HFFc6 (cell line): Measurements from ENCODE around the gene NELFB. TPM values are rescaled to one million over a fixed set of nuclear protein-coding genes. Genes with fewer than 3 reads are reported as not detected.
A peak's percentile ranks its signal among the peaks of the same experiment; 100 is the strongest.

Source experiments
- DNase-seq: peaks from one replicate; pipeline ENCODE4 v3.0.0-alpha.2; 2018
- H3K27ac Mint-ChIP-seq: 2 replicates; pipeline ENCODE4 v1.8.0; 2020; ENCODE audit warnings: mild to moderate bottlenecking, mixed read lengths
- H3K27me3 Mint-ChIP-seq: 2 replicates; pipeline ENCODE4 v1.8.0; 2021; ENCODE audit warnings: mild to moderate bottlenecking, moderate library complexity, mixed read lengths; ENCODE audit not compliant: insufficient read depth
- H3K36me3 Mint-ChIP-seq: 2 replicates; pipeline ENCODE4 v1.8.0; 2021; ENCODE audit warnings: low read depth, mixed read lengths
- H3K4me1 Mint-ChIP-seq: 2 replicates; pipeline ENCODE4 v1.8.0; 2020; ENCODE audit warnings: low read depth, mixed read lengths
- H3K4me3 Mint-ChIP-seq: 2 replicates; pipeline ENCODE4 v1.8.0; 2020; ENCODE audit warnings: mild to moderate bottlenecking, moderate library complexity, mixed read lengths
- H3K9me3 Mint-ChIP-seq: 2 replicates; pipeline ENCODE4 v1.8.0; 2020; ENCODE audit warnings: mild to moderate bottlenecking, mixed read lengths
- total RNA-seq, 6 experiments: library from RNA; stranded (reverse); fragmentation: NEBNext Ultra II Directional; extraction: Animal tissue kit (Norgen Biotek cat#: 25700); gene quantifications; 2 replicates in 1 of 6; 3 replicates in 5 of 6; pipeline ENCODE4 v1.2.3, GENCODE V29; 2021
- TF ChIP-seq, protein P1 (sequence below): fragments of 200-600 bp; sonication (generic); IDR thresholded peaks from 2 replicates; pipeline ENCODE4 v1.5.0; 2021; ENCODE audit warnings: antibody characterized with exemption, mild to moderate bottlenecking

The NELFB gene
- total RNA-seq, 6 experiments from 2014 or later = 48.5 to 59.9 (median 52.7) TPM

DNA sequence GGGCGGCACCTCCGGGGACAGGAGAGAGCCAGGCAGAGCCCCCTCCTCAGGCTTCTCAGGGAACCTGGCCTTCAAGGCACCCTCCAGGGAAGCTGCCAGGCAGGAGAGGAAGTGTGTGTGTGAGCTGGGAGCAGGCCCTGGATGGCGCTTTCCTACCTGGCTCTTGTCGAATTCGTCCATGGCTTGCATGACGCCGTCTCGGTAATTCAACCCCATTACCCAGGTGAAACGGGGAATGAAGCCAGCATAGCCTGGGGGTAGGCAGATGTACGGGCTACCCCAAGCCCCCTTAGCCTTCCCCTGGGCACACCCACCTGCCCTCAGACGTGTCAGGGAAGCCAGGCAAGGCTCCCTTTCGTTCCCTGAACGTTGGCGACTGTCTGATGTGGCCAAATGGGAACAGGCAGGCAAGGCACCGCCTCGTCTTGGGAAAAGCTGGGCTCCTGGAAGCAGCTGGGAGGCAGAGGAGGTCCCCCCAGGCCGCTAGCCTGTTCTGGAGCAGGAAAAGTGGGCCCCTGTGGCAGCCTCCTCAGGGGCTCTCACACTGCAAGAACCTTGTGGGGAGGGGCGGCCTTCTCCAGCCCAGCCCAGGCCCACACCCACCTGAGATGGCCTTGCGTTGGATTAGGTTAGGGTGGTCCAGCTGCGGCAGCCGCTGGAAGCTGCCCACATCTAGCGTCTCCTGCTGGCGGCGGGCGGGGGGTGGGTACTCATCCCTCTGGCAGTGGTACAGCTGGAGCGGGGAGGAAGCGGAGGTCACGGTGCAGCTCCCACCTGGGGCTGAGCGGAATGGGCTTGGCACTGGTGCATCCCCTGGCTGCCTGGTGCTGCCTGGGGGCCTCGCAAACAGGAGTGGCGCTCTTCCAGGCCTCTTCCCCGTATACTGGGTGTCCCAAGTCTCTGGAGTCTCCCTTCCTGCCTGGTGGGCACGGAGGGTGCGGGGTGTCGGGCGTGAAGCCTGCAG, 10.4 kb upstream of the NELFB start:
- DNase-seq = no peak
- peaks cover 11% of the 10 kb centered on the region for H3K9me3 Mint-ChIP-seq
- 0 out of 2 replicates have a peak overlapping the region, but pooled peaks have one; percentile 52 for H3K27ac Mint-ChIP-seq
- H3K4me1 Mint-ChIP-seq = peaks cover 24% of the 10 kb centered on the region
- peak overlapping the region; percentile 94 for H3K4me3 Mint-ChIP-seq
- H3K36me3 Mint-ChIP-seq = peaks cover 21% of the 10 kb centered on the region
- H3K27me3 Mint-ChIP-seq = peaks cover 24% of the 10 kb centered on the region
- TF ChIP-seq, protein P1, sequence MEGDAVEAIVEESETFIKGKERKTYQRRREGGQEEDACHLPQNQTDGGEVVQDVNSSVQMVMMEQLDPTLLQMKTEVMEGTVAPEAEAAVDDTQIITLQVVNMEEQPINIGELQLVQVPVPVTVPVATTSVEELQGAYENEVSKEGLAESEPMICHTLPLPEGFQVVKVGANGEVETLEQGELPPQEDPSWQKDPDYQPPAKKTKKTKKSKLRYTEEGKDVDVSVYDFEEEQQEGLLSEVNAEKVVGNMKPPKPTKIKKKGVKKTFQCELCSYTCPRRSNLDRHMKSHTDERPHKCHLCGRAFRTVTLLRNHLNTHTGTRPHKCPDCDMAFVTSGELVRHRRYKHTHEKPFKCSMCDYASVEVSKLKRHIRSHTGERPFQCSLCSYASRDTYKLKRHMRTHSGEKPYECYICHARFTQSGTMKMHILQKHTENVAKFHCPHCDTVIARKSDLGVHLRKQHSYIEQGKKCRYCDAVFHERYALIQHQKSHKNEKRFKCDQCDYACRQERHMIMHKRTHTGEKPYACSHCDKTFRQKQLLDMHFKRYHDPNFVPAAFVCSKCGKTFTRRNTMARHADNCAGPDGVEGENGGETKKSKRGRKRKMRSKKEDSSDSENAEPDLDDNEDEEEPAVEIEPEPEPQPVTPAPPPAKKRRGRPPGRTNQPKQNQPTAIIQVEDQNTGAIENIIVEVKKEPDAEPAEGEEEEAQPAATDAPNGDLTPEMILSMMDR = no peak; the same call in 1 of the 2 replicates

DNA sequence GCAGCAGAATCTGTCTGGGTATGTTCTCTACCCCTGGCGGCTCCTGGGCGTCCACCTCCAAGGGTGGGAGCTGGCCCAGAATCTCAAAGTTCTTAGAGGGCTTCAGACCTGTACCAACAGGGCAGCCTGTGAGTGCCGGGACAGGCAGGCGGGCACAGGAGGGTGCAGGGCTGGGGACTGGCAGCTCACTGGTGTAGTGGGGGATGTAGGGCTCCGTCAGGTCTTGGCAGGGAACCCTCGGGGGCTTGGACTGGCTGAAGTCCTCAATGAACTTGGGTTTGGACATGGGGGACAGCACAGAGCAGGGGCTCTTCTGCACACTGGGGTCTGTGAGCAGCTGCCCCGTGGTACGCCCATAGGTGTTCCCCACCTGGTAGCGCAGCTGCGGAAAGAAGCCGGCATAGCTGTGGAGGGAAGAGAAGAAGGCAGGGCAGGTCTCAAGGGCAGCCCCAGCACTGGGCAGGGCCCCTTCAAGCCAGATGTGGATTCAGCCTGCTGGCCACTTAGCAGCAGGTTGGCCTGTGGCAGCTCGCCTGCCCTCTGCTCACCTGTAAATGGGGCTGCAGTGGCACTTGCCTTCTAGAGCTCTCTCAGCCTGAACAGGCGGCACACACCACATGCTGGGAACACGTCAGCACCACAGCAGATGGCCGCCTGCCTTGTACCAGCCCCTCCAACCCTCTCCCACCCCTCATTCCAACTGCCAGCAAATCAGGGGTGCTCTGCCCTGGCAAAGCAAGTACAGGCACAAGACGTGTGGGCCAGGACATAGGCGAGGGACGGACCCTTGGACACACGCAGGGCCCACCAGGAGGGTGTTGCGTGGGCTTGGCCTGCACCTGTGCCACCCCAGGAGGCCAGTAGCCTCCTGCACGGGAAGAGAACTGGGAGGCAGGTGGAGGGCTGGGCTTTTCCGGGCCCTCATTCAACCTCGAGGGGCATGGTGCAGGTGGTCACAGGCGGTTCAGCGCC, 9.4 kb upstream of the NELFB start:
- peaks cover 11% of the 10 kb centered on the region for H3K9me3 Mint-ChIP-seq
- peaks cover 24% of the 10 kb centered on the region for H3K4me1 Mint-ChIP-seq
- TF ChIP-seq, protein P1 = no peak
- peaks cover 24% of the 10 kb centered on the region for H3K27me3 Mint-ChIP-seq
- H3K4me3 Mint-ChIP-seq = no peak overlapping the region
- H3K36me3 Mint-ChIP-seq = peaks cover 21% of the 10 kb centered on the region
- no peak for DNase-seq
- H3K27ac Mint-ChIP-seq = no peak overlapping the region; the same call in 1 of the 2 replicates

DNA sequence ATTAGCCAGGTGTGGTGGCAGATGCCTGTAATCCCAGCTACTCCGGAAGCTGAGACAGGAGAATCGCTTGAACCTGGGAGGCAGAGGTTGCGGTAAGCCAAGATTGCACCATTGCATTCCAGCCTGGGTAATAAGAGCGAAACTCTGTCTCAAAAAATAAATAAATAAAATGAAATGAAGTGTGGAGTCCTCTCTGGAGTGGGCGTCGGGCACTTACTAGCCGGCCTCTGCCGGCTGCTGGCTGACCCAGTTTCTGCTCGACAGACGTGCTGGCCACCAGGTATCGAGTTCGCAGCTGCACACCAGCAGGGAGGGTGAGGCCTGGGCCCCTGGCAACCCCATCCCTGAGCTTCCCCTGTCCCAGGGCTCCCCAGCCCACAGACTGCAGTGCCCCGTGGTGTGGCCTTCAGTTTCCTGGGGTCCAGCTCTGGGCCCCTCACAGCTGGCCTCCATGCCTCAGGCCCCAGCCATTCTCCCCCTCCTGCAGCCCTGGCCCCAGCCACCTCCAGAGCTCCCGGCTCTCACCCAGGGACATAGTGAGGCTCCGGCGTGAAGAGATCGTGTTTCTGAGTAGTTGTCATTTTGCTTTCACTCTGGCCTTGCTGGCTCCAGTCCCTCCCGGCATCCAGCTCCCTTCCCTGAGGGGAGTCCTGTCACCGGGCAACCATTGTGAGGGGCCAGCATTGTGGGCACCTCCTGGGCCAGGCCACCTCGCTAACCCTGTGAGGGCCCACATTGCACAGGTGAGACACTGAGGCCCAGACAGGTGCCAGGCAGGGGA, 7.8 kb upstream of the NELFB start:
- DNase-seq = no peak
- H3K27ac Mint-ChIP-seq = no peak overlapping the region
- peaks cover 16% of the 10 kb centered on the region for H3K36me3 Mint-ChIP-seq
- H3K27me3 Mint-ChIP-seq = peaks cover 15% of the 10 kb centered on the region
- H3K9me3 Mint-ChIP-seq = peaks cover 1% of the 10 kb centered on the region; the same call in 1 of the 2 replicates
- peaks cover 21% of the 10 kb centered on the region for H3K4me1 Mint-ChIP-seq
- H3K4me3 Mint-ChIP-seq = no peak overlapping the region
- TF ChIP-seq, protein P1 = no peak

DNA sequence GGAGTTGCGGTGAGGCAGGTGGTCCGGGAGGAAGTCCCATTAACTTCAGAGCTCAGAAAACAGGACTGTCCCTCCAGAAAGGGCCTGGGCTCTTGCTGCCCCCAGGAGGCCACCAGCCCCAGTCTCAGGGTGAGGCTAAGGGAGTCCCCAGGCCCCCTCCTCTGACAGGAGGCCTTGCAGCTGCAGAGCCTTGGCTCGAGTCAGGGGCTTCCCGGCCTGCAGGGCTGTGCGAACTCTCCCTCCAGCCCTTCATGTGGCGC, 7.3 kb upstream of the NELFB start:
- TF ChIP-seq, protein P1 = no peak
- H3K27ac Mint-ChIP-seq = no peak overlapping the region
- no peak overlapping the region for H3K4me3 Mint-ChIP-seq
- no peaks in the 10 kb centered on the region for H3K9me3 Mint-ChIP-seq
- no peak for DNase-seq
- peaks cover 15% of the 10 kb centered on the region for H3K4me1 Mint-ChIP-seq
- H3K27me3 Mint-ChIP-seq = peaks cover 10% of the 10 kb centered on the region
- H3K36me3 Mint-ChIP-seq = peaks cover 11% of the 10 kb centered on the region
